Measurements from ENCODE around the gene ZNF516.

The ZNF516 gene

GRCh38 chr18:76376668-76377358 is 118.2 kb downstream of the ZNF516 start:
- TF ChIP-seq CTCF (IDR thresholded peaks at IDR 0.05; ENCODE audit: borderline replicate concordance, extremely low read depth, low read length, poor library complexity, severe bottlenecking) (peak; percentile 65), EZH2 (IDR thresholded peaks at IDR 0.05; ENCODE audit: borderline replicate concordance, low read depth, low read length, severe bottlenecking) (no peak)
- Histone ChIP-seq H3K9me3 (ENCODE audit: insufficient read depth, low read length, severe bottlenecking) (peaks cover 4% of the 10 kb centered on the region), H3K4me2 (ENCODE audit: insufficient read depth, low read length) (peak overlapping the region; percentile 63), H3K27ac (ENCODE audit: low read length) (peak overlapping the region; percentile 98), H2AFZ (ENCODE audit: low read depth, low read length) (0 out of 2 replicates have a peak overlapping the region, but pooled peaks have one; percentile 9), H3K36me3 (ENCODE audit: insufficient read depth, low read length) (no peaks in the 10 kb centered on the region; the same call in 1 of the 2 replicates), H3K9ac (ENCODE audit: low read depth, low read length) (peak overlapping the region; percentile 80), H4K20me1 (ENCODE audit: insufficient read depth, low read length) (no peaks in the 10 kb centered on the region), H3K27me3 (ENCODE audit: insufficient read depth, low read length, poor library complexity) (no peaks in the 10 kb centered on the region), H3K4me1 (ENCODE audit: insufficient read depth, low read length) (peaks cover 88% of the 10 kb centered on the region), H3K4me3 (ENCODE audit: low read depth in 1 of 2, low read length in 2 of 2) (peak overlapping the region in 1 of 2 experiments; percentile 49; a peak in 2 of 4 replicates), H3K79me2 (ENCODE audit: insufficient read depth, low read length) (no peaks in the 10 kb centered on the region)
- ATAC-seq (ENCODE audit: insufficient read depth, low read depth) (peak; percentile 80), DNase-seq (peak; percentile 93)

GRCh38 chr18:76376225-76376624 is 118.8 kb downstream of the ZNF516 start:
- Histone ChIP-seq H3K27ac (ENCODE audit: low read length) (peak overlapping the region; percentile 98), H3K4me1 (ENCODE audit: insufficient read depth, low read length) (peaks cover 94% of the 10 kb centered on the region), H3K9me3 (ENCODE audit: insufficient read depth, low read length, severe bottlenecking) (peaks cover 4% of the 10 kb centered on the region), H2AFZ (ENCODE audit: low read depth, low read length) (no peak overlapping the region), H4K20me1 (ENCODE audit: insufficient read depth, low read length) (no peaks in the 10 kb centered on the region), H3K4me3 (ENCODE audit: low read depth in 1 of 2, low read length in 2 of 2) (peak overlapping the region in 1 of 2 experiments; percentile 11; a peak in 1 of 4 replicates), H3K79me2 (ENCODE audit: insufficient read depth, low read length) (no peaks in the 10 kb centered on the region), H3K27me3 (ENCODE audit: insufficient read depth, low read length, poor library complexity) (no peaks in the 10 kb centered on the region), H3K9ac (ENCODE audit: low read depth, low read length) (peak overlapping the region; percentile 80), H3K4me2 (ENCODE audit: insufficient read depth, low read length) (peak overlapping the region; percentile 63), H3K36me3 (ENCODE audit: insufficient read depth, low read length) (no peaks in the 10 kb centered on the region; the same call in 1 of the 2 replicates)
- ATAC-seq (ENCODE audit: insufficient read depth, low read depth) (no peak), DNase-seq (no peak)
- TF ChIP-seq CTCF (IDR thresholded peaks at IDR 0.05; ENCODE audit: borderline replicate concordance, extremely low read depth, low read length, poor library complexity, severe bottlenecking) (no peak), EZH2 (IDR thresholded peaks at IDR 0.05; ENCODE audit: borderline replicate concordance, low read depth, low read length, severe bottlenecking) (no peak)

GRCh38 chr18:76374330-76375281 is 120.4 kb downstream of the ZNF516 start:
- Histone ChIP-seq H3K79me2 (ENCODE audit: insufficient read depth, low read length) (no peaks in the 10 kb centered on the region), H3K9ac (ENCODE audit: low read depth, low read length) (peak overlapping the region; percentile 80; the same call in 1 of the 2 replicates), H3K27ac (ENCODE audit: low read length) (peak overlapping the region; percentile 98), H2AFZ (ENCODE audit: low read depth, low read length) (no peak overlapping the region), H3K4me3 (ENCODE audit: low read depth in 1 of 2, low read length in 2 of 2) (no peak overlapping the region; a peak in 1 of 4 replicates), H3K4me1 (ENCODE audit: insufficient read depth, low read length) (peaks cover 80% of the 10 kb centered on the region), H3K4me2 (ENCODE audit: insufficient read depth, low read length) (peak overlapping the region; percentile 46), H3K36me3 (ENCODE audit: insufficient read depth, low read length) (no peaks in the 10 kb centered on the region; the same call in 1 of the 2 replicates), H3K27me3 (ENCODE audit: insufficient read depth, low read length, poor library complexity) (no peaks in the 10 kb centered on the region), H3K9me3 (ENCODE audit: insufficient read depth, low read length, severe bottlenecking) (peaks cover 4% of the 10 kb centered on the region), H4K20me1 (ENCODE audit: insufficient read depth, low read length) (no peaks in the 10 kb centered on the region)
- TF ChIP-seq EZH2 (IDR thresholded peaks at IDR 0.05; ENCODE audit: borderline replicate concordance, low read depth, low read length, severe bottlenecking), result no peak
- no peak for TF ChIP-seq CTCF (IDR thresholded peaks at IDR 0.05; ENCODE audit: borderline replicate concordance, extremely low read depth, low read length, poor library complexity, severe bottlenecking)
- ATAC-seq (ENCODE audit: insufficient read depth, low read depth) (peak; percentile 12; the same call in 1 of the 3 replicates), DNase-seq (peak; percentile 79)
